Ishikawa (cell line): ENCODE measurements around the gene RTN4IP1.

Source experiments
- CEBPB ChIP-seq: IDR thresholded peaks from 2 replicates; pipeline ENCODE4 v1.6.1; 2012
- CREB1 ChIP-seq: IDR thresholded peaks from 2 replicates; pipeline ENCODE4 v1.6.1; 2012; ENCODE audit warnings: low read depth
- EGR1 ChIP-seq: IDR thresholded peaks from 2 replicates; pipeline ENCODE4 v1.6.1; 2012
- EP300 ChIP-seq: IDR thresholded peaks from 2 replicates; pipeline ENCODE4 v1.6.1; 2012; ENCODE audit warnings: borderline replicate concordance
- FOXM1 ChIP-seq: IDR thresholded peaks from 2 replicates; pipeline ENCODE4 v1.6.1; 2012; ENCODE audit warnings: low read depth, borderline replicate concordance
- NFIC ChIP-seq: IDR thresholded peaks from 2 replicates; pipeline ENCODE4 v1.6.1; 2012
- RAD21 ChIP-seq: IDR thresholded peaks from 2 replicates; pipeline ENCODE4 v1.6.1; 2012; ENCODE audit warnings: low read depth
- TAF1 ChIP-seq: IDR thresholded peaks from 2 replicates; pipeline ENCODE4 v1.6.1; 2012; ENCODE audit warnings: low read depth, mild to moderate bottlenecking
- TCF12 ChIP-seq: IDR thresholded peaks from 2 replicates; pipeline ENCODE4 v1.6.1; 2012; ENCODE audit warnings: low read depth
- TEAD4 ChIP-seq: IDR thresholded peaks from 2 replicates; pipeline ENCODE4 v1.6.1; 2012
- YY1 ChIP-seq: IDR thresholded peaks from 2 replicates; pipeline ENCODE4 v1.6.1; 2012; ENCODE audit warnings: low read depth
- ZBTB7A ChIP-seq: IDR thresholded peaks from 2 replicates; pipeline ENCODE4 v1.6.1; 2012; ENCODE audit warnings: low read depth
- TF ChIP-seq, protein P1 (sequence below): IDR thresholded peaks from 2 replicates; pipeline ENCODE4 v1.6.1; 2012; ENCODE audit warnings: low read depth, mild to moderate bottlenecking
- TF ChIP-seq, protein P2 (sequence below): IDR thresholded peaks from 2 replicates; pipeline ENCODE4 v1.6.1; 2012
- TF ChIP-seq, protein P3 (sequence below): IDR thresholded peaks from 2 replicates; pipeline ENCODE4 v1.6.1; 2012

The RTN4IP1 gene

DNA sequence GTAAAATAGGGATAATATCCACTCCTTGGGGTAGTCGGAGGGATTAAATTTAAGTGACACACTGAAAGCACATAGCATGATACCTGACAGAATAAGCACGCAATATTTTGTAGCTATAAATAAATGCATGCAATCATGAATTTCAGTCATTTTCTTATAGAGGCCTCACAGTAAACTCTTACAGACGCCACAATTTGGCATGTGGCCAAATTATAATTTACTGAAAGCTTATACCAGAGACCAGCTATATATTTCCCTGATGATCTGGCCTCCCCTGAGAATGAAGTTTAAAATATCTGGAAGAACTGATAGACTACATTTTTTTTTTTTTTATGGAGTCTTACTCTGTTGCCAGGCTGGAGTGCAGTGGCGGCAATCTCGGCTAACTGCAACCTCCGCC, 40.9 kb upstream of the RTN4IP1 start:
- peak; percentile 32; the same call in 1 of the 2 replicates for TF ChIP-seq NFIC
- no peak for TF ChIP-seq TCF12
- TF ChIP-seq, protein P1, sequence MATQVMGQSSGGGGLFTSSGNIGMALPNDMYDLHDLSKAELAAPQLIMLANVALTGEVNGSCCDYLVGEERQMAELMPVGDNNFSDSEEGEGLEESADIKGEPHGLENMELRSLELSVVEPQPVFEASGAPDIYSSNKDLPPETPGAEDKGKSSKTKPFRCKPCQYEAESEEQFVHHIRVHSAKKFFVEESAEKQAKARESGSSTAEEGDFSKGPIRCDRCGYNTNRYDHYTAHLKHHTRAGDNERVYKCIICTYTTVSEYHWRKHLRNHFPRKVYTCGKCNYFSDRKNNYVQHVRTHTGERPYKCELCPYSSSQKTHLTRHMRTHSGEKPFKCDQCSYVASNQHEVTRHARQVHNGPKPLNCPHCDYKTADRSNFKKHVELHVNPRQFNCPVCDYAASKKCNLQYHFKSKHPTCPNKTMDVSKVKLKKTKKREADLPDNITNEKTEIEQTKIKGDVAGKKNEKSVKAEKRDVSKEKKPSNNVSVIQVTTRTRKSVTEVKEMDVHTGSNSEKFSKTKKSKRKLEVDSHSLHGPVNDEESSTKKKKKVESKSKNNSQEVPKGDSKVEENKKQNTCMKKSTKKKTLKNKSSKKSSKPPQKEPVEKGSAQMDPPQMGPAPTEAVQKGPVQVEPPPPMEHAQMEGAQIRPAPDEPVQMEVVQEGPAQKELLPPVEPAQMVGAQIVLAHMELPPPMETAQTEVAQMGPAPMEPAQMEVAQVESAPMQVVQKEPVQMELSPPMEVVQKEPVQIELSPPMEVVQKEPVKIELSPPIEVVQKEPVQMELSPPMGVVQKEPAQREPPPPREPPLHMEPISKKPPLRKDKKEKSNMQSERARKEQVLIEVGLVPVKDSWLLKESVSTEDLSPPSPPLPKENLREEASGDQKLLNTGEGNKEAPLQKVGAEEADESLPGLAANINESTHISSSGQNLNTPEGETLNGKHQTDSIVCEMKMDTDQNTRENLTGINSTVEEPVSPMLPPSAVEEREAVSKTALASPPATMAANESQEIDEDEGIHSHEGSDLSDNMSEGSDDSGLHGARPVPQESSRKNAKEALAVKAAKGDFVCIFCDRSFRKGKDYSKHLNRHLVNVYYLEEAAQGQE = no peak
- TF ChIP-seq TEAD4 = no peak

DNA sequence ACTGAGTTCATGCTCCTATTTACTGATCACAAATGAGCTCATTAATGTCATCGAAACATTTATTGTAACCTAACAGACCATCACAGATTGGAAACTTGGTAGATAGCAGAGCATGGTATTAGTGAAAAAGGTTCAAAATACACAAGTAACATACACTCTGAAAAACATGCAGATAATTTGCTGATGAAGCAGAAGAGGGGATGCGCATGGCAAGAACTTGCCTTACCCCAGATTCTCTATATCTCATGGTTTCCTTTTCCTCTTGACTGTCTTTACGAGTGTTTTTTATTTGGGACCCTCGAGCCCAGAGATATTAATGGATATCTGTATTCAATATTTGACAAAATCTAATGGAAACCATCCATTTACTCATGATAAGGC, 37.7 kb upstream of the RTN4IP1 start:
- no peak for TF ChIP-seq TCF12
- TF ChIP-seq ZBTB7A = no peak
- TF ChIP-seq CEBPB = no peak
- no peak for TF ChIP-seq EGR1

DNA sequence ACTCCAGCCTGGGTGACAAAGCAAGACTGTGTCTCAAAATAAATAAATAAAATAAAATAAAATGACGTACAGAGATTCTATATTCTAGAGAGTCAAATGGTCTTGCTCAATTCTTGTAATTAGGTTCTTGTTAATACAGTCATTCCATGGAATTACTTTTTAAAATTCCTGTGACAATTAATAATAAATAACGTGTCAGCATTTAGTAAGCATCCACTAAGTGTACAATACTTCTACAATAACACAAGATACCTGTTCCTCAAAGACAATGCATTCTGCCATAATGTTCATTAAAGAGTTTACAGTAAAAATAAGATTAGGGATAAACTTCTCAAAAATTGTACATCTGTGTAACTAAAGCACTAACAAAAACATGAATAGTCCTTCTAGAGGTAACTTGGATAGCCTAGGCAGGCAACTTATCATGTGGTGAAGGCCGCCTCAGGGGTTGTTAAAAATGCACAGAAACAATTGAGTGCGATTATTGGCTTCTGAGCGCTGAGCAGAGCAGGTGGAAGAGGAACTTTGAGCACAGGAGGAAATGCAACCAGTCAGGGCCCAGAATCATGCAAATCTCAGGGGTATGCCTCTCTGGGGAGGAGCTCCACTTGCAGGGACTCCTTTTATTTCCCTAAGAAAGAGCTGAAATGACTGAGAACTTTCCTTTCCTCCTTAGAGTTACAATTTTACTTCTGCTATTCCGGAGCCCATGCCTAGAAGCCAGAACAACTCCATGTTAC, 37.2 kb upstream of the RTN4IP1 start:
- TF ChIP-seq NFIC (no peak), CREB1 (no peak), ZBTB7A (no peak), EP300 (no peak), YY1 (no peak), FOXM1 (no peak), TCF12 (no peak), TEAD4 (no peak), EGR1 (no peak), RAD21 (no peak)
- TF ChIP-seq, protein P2, sequence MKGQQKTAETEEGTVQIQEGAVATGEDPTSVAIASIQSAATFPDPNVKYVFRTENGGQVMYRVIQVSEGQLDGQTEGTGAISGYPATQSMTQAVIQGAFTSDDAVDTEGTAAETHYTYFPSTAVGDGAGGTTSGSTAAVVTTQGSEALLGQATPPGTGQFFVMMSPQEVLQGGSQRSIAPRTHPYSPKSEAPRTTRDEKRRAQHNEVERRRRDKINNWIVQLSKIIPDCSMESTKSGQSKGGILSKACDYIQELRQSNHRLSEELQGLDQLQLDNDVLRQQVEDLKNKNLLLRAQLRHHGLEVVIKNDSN = no peak
- TF ChIP-seq, protein P3, sequence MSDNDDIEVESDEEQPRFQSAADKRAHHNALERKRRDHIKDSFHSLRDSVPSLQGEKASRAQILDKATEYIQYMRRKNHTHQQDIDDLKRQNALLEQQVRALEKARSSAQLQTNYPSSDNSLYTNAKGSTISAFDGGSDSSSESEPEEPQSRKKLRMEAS = no peak
- TF ChIP-seq, protein P1 = no peak

DNA sequence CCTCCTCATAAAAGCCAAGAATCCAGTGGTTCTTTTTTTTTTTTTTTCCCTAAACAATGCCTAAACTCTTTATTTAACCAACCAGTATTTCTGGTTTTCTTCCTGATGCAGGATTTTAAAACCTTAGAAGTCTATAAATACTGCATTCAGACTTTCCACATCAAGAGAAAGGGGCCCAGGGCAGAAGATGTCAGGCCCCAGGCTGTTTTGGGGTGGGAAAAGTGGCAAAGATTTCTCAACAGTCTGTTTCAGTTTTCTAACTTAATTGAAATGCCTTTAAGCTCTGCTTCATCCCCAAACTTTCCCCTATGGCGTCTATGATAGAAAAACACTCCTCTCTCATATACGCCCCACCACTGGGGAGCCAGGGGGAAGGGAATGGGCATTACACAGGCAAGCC, 33.2 kb upstream of the RTN4IP1 start:
- TF ChIP-seq, protein P1 = no peak
- no peak for TF ChIP-seq EP300
- TF ChIP-seq YY1 = no peak
- no peak for TF ChIP-seq RAD21
- TF ChIP-seq TAF1 = no peak
- TF ChIP-seq EGR1 = no peak

DNA sequence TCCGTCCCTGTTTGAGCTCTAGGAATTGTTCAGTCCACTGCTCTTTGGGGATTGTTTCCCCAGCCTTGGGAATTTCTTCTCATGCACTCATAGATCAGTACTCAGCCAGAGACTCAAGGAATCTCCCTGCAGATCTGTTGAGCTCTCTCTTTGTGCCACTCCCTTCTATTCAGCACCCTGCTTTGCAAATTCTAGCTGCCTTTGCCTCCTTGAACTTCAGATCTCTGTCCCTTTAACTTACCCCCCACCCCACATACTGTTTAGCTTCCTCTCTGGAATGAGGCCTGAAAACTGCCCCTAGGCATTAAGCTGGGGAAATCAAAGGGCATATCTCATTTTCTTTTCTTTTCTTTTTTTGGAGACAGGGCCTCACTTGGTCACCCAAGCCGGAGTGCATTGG, 30.6 kb upstream of the RTN4IP1 start:
- TF ChIP-seq ZBTB7A = no peak
- no peak for TF ChIP-seq TEAD4
- no peak for TF ChIP-seq FOXM1
- TF ChIP-seq, protein P1 = no peak
- TF ChIP-seq TCF12 = no peak
- TF ChIP-seq NFIC = no peak
- TF ChIP-seq CEBPB = no peak
- TF ChIP-seq, protein P2 = no peak
- no peak for TF ChIP-seq TAF1
- TF ChIP-seq CREB1 = no peak
- no peak for TF ChIP-seq EP300
- TF ChIP-seq EGR1 = no peak
- no peak for TF ChIP-seq YY1
- TF ChIP-seq RAD21 = no peak
- TF ChIP-seq, protein P3 = no peak
